GM12878 (cell line): Measurements from ENCODE around the gene SYK. TPM values are rescaled to one million over a fixed set of nuclear protein-coding genes. Genes with fewer than 3 reads are reported as not detected.

Source experiments
- ATAC-seq: fragments of 200-7000 bp; cut with Tn5 transposase; 3 replicates; pipeline ENCODE4 v1.9.1; 2020; ENCODE audit warnings: mild to moderate bottlenecking, moderate library complexity
- BruUV-seq: library from RNA; stranded (reverse); fragments of 400-500 nt; replicated peaks from 2 replicates; lab custom pipeline; 2021; lab: Mats Ljungman, UMichigan
- CTCF ChIA-PET: fragments of 300-600 bp; sonication (Branson Sonifier 250); formaldehyde crosslinking; extraction: SDS; loops from one replicate; lab custom pipeline; 2021; ENCODE audit warnings: inconsistent platforms; lab: Yijun Ruan, JAX
- POLR2A ChIA-PET: fragments of 350-600 bp; formaldehyde crosslinking; extraction: SDS; loops from one replicate; lab custom pipeline; 2021; ENCODE audit warnings: inconsistent platforms; lab: Charles Lee
- RAD21 ChIA-PET: fragments of 300-600 bp; sonication (Branson Sonifier 250); formaldehyde crosslinking; loops from one replicate; lab custom pipeline; 2023; ENCODE audit warnings: antibody characterized with exemption; ENCODE audit not compliant: unreplicated experiment; lab: Charles Lee
- SMC1A ChIA-PET: fragments of 300-600 bp; sonication (Branson Sonifier 250); formaldehyde crosslinking; loops from one replicate; lab custom pipeline; 2023; ENCODE audit not compliant: unreplicated experiment, uncharacterized antibody; lab: Charles Lee
- DNase-seq: peaks from one replicate; pipeline ENCODE4 v3.0.0-alpha.2; 2011; ENCODE audit warnings: low read depth, low spot score
- FAIRE-seq: peaks from 3 replicates; lab custom pipeline; 2011; peaks lifted over from hg19 to GRCh38; lab: Jason Lieb, UNC
- H2AFZ ChIP-seq: 2 replicates; pipeline ENCODE4 v1.6.0; 2011; ENCODE audit warnings: low read depth, low read length, control low read depth; ENCODE audit not compliant: control insufficient read depth
- H3K27ac ChIP-seq: 2 replicates; pipeline ENCODE4 v1.5.1; 2011; ENCODE audit warnings: control low read depth; ENCODE audit not compliant: control insufficient read depth, insufficient read depth
- H3K27me3 ChIP-seq, 2 experiments: replicated peaks in 1 of 2; 2 replicates each; pipeline versions ENCODE4 v1.6.0 to v1.6.1; 2011; ENCODE audit warnings: low read length in 1 of 2; ENCODE audit not compliant: control insufficient read depth in 2 of 2, insufficient read depth in 2 of 2
- H3K36me3 ChIP-seq, 2 experiments: 2 replicates each; pipeline ENCODE4 v1.5.1; 2011; ENCODE audit warnings: low read length in 1 of 2; ENCODE audit not compliant: control insufficient read depth in 2 of 2, insufficient read depth in 2 of 2
- H3K4me1 ChIP-seq: 2 replicates; pipeline ENCODE4 v1.6.1; 2011; ENCODE audit warnings: mild to moderate bottlenecking, low read length, moderate library complexity, mixed read lengths; ENCODE audit not compliant: control insufficient read depth, insufficient read depth
- H3K4me2 ChIP-seq: 2 replicates; pipeline ENCODE4 v1.6.0; 2011; ENCODE audit warnings: control low read depth; ENCODE audit not compliant: control insufficient read depth, insufficient read depth
- H3K4me3 ChIP-seq: fragments of 200-600 bp; sonication (generic); 2 replicates; pipeline ENCODE4 v1.5.1; 2016
- H3K79me2 ChIP-seq: 2 replicates; pipeline ENCODE4 v1.6.0; 2011; ENCODE audit warnings: low read length; ENCODE audit not compliant: control insufficient read depth, insufficient read depth
- H3K9ac ChIP-seq: 2 replicates; pipeline ENCODE4 v1.8.0; 2011; ENCODE audit warnings: low read length, control low read depth, mixed read lengths; ENCODE audit not compliant: control insufficient read depth, insufficient read depth
- H3K9me3 ChIP-seq: replicated peaks from 3 replicates; pipeline ENCODE4 v1.5.1; 2011; ENCODE audit warnings: mild to moderate bottlenecking, low read length; ENCODE audit not compliant: control insufficient read depth, insufficient read depth
- H4K20me1 ChIP-seq: 2 replicates; pipeline ENCODE4 v1.6.0; 2011; ENCODE audit not compliant: control insufficient read depth, insufficient read depth
- ASH2L ChIP-seq: fragments of 300-600, 200-600 bp; sonication (generic); IDR thresholded peaks from 2 replicates; pipeline ENCODE4 v1.6.1; 2017; ENCODE audit warnings: low read depth, mild to moderate bottlenecking, borderline replicate concordance
- ATF7 ChIP-seq: fragments of 450-650 bp; IDR thresholded peaks from 2 replicates; pipeline ENCODE4 v1.6.1; 2016; ENCODE audit warnings: low read depth, mild to moderate bottlenecking
- EZH2 ChIP-seq: IDR thresholded peaks from 2 replicates; pipeline ENCODE4 v1.6.1; 2012; ENCODE audit warnings: low read depth, mild to moderate bottlenecking, control low read depth, inconsistent platforms, low read length, borderline replicate concordance; ENCODE audit not compliant: control insufficient read depth
- HDGF ChIP-seq: fragments of 450-650 bp; IDR thresholded peaks from 2 replicates; pipeline ENCODE4 v1.6.1; 2016; ENCODE audit warnings: antibody characterized with exemption
- NBN ChIP-seq: fragments of 450-650 bp; IDR thresholded peaks from 2 replicates; pipeline ENCODE4 v1.6.1; 2016
- NFYB ChIP-seq: IDR thresholded peaks from 2 replicates; pipeline ENCODE4 v1.6.1; 2011; ENCODE audit warnings: low read depth, mild to moderate bottlenecking, low read length, improper control_type of control experiment, moderate library complexity; ENCODE audit not compliant: insufficient read depth
- NR2F1 ChIP-seq: fragments of 450-650 bp; conservative IDR thresholded peaks from 2 replicates; pipeline ENCODE4 v1.6.1; 2017; ENCODE audit warnings: mild to moderate bottlenecking
- SUPT20H ChIP-seq: IDR thresholded peaks from 2 replicates; pipeline ENCODE4 v1.6.1; 2011; ENCODE audit warnings: low read depth, mild to moderate bottlenecking, low read length, moderate library complexity, borderline replicate concordance; ENCODE audit not compliant: control insufficient read depth
- TBL1XR1 ChIP-seq: IDR thresholded peaks from 2 replicates; pipeline ENCODE4 v1.6.1; 2012; ENCODE audit warnings: low read depth, low read length, improper control_type of control experiment
- WGBS: methylation state at CpG from one replicate; pipeline ENCODE4 v1.1.6; 2016; ENCODE audit warnings: low lambda C conversion rate; ENCODE audit not compliant: insufficient replicate concordance, insufficient coverage; ENCODE audit errors: missing lambda C conversion rate; 5-methylcytosine and 5-hydroxymethylcytosine counted together
- in situ Hi-C: fragments of 300-500 bp; cut with MboI; formaldehyde crosslinking; loops from 9 replicates; pipeline ENCODE4 v1.14.3; 2018; ENCODE audit warnings: mixed read lengths
- intact Hi-C: fragments of 100-400 bp; cut with micrococcal nuclease; formaldehyde crosslinking; loops from one replicate; pipeline ENCODE4 v1.14.2; 2022; ENCODE audit not compliant: unreplicated experiment
- polyA plus RNA-seq, 11 experiments: library from polyadenylated mRNA; depleted of rRNA in 4 of 11; unstranded in 6 of 11; stranded (reverse) in 5 of 11; fragments of >200 nt; fragmentation: Nextera tagmentation in 4 of 11; fragmentation: Illumina TruSeq in 1 of 11; extraction: Ambion mirVana in 4 of 11; extraction: Trizol in 1 of 11; gene quantifications; 1 replicate in 1 of 11; 2 replicates in 10 of 11; pipeline versions ENCODE4 v1.2.1 to v1.2.3, GENCODE V29; 2011 to 2016; ENCODE audit warnings: inconsistent platforms in 2 of 11, missing spikeins in 2 of 11, low read depth in 1 of 11
- total RNA-seq, 4 experiments: library from RNA; depleted of rRNA in 3 of 4; stranded (reverse); fragments of >200 nt in 3 of 4; fragmentation: Illumina TruSeq in 1 of 4; extraction: Trizol in 1 of 4; gene quantifications; 2 replicates each; pipeline versions ENCODE4 v1.2.1 to v1.2.3, GENCODE V29; 2013 to 2021
- TF ChIP-seq, protein P1 (sequence below): IDR thresholded peaks from 2 replicates; pipeline ENCODE4 v1.6.1; 2012; ENCODE audit warnings: low read length, inconsistent platforms
- TF ChIP-seq, protein P2 (sequence below): fragments of 450-650 bp; conservative IDR thresholded peaks from 2 replicates; pipeline ENCODE4 v1.6.1; 2017; ENCODE audit warnings: mild to moderate bottlenecking, moderate library complexity
- TF ChIP-seq, protein P3 (sequence below): IDR thresholded peaks from 2 replicates; pipeline ENCODE4 v1.6.1; 2012; ENCODE audit warnings: low read depth, low read length, improper control_type of control experiment
- TF ChIP-seq, protein P4 (sequence below): fragments of 450-650 bp; IDR thresholded peaks from 2 replicates; pipeline ENCODE4 v1.6.1; 2016; ENCODE audit warnings: mild to moderate bottlenecking
- TF ChIP-seq, protein P5 (sequence below): fragments of 450-650 bp; formaldehyde crosslinking; IDR thresholded peaks from 2 replicates; pipeline ENCODE4 v1.4.0; 2022; ENCODE audit warnings: mild to moderate bottlenecking, moderate library complexity
- TF ChIP-seq, protein P6 (sequence below): IDR thresholded peaks from 2 replicates; pipeline ENCODE4 v1.6.1; 2011; ENCODE audit warnings: low read depth, mild to moderate bottlenecking, low read length, moderate library complexity, borderline replicate concordance; ENCODE audit errors: extremely low read depth

Gene SYK
- total and polyA plus RNA-seq, 10 of the 15 experiments (the other 5 are each of a cell fraction or from before 2014, with no cell fraction given), result 6.5 to 135 (median 68.8) TPM

DNA sequence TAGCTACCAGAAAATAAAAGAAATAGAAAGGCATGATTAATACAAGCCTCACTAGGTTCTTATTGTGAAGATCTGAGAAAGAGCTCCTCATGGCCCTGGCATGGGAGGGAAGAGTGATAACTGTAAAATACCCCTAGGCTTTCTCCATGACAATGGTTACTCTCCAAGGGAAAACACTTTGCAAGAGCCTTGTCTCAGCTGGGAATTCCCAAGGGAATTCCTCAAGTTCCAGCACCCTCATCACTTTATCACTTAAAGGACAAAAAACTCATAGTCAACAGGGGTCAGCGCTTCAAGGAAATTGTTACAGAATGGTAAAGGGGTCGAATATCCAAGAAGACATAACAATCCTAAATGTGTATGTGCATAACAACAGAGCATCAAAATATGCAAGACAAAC is 21.2 kb downstream of the SYK start:
- peaks cover 5% of the 10 kb centered on the region for H3K79me2 ChIP-seq
- ATAC-seq, result no peak
- ChIA-PET CTCF (no interaction called here), SMC1A (interaction anchor here (0.9 kb wide), 1 partner anchor 12 kb away, joined by 3 read pairs; no protein-coding TSS in a partner anchor), POLR2A (no interaction called here), RAD21 (no interaction called here)
- H3K36me3 ChIP-seq, result peaks cover 0 to 8% of the 10 kb centered on the region in 2 experiments; a peak in 2 of 4 replicates
- in situ Hi-C loops (no loop called here), intact Hi-C loops (no loop called here)
- no peaks in the 10 kb centered on the region for H3K27me3 ChIP-seq
- 89% methylated on average over 2 of the region's 2 CpGs for WGBS
- no peak overlapping the region for H2AFZ ChIP-seq
- H3K4me3 ChIP-seq, result no peak overlapping the region
- BruUV-seq, result no TSS peak
- FAIRE-seq, result no peak
- H3K4me1 ChIP-seq, result peaks cover 13% of the 10 kb centered on the region
- H3K9me3 ChIP-seq, result peaks cover 21% of the 10 kb centered on the region; the same call in 2 of the 3 replicates
- H3K9ac ChIP-seq, result no peak overlapping the region
- H3K4me2 ChIP-seq, result no peak overlapping the region
- no peak overlapping the region for H3K27ac ChIP-seq
- DNase-seq, result no peak
- no peaks in the 10 kb centered on the region for H4K20me1 ChIP-seq
- TF ChIP-seq, protein P1, sequence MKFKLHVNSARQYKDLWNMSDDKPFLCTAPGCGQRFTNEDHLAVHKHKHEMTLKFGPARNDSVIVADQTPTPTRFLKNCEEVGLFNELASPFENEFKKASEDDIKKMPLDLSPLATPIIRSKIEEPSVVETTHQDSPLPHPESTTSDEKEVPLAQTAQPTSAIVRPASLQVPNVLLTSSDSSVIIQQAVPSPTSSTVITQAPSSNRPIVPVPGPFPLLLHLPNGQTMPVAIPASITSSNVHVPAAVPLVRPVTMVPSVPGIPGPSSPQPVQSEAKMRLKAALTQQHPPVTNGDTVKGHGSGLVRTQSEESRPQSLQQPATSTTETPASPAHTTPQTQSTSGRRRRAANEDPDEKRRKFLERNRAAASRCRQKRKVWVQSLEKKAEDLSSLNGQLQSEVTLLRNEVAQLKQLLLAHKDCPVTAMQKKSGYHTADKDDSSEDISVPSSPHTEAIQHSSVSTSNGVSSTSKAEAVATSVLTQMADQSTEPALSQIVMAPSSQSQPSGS, result no peak
- no peak for TF ChIP-seq NBN
- TF ChIP-seq EZH2, result no peak
- no peak for TF ChIP-seq NFYB
- TF ChIP-seq, protein P2, sequence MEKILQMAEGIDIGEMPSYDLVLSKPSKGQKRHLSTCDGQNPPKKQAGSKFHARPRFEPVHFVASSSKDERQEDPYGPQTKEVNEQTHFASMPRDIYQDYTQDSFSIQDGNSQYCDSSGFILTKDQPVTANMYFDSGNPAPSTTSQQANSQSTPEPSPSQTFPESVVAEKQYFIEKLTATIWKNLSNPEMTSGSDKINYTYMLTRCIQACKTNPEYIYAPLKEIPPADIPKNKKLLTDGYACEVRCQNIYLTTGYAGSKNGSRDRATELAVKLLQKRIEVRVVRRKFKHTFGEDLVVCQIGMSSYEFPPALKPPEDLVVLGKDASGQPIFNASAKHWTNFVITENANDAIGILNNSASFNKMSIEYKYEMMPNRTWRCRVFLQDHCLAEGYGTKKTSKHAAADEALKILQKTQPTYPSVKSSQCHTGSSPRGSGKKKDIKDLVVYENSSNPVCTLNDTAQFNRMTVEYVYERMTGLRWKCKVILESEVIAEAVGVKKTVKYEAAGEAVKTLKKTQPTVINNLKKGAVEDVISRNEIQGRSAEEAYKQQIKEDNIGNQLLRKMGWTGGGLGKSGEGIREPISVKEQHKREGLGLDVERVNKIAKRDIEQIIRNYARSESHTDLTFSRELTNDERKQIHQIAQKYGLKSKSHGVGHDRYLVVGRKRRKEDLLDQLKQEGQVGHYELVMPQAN, result no peak
- no peak for TF ChIP-seq NR2F1
- no peak for TF ChIP-seq SUPT20H
- no peak for TF ChIP-seq ATF7
- TF ChIP-seq HDGF, result no peak
- TF ChIP-seq, protein P3, sequence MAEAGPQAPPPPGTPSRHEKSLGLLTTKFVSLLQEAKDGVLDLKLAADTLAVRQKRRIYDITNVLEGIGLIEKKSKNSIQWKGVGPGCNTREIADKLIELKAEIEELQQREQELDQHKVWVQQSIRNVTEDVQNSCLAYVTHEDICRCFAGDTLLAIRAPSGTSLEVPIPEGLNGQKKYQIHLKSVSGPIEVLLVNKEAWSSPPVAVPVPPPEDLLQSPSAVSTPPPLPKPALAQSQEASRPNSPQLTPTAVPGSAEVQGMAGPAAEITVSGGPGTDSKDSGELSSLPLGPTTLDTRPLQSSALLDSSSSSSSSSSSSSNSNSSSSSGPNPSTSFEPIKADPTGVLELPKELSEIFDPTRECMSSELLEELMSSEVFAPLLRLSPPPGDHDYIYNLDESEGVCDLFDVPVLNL, result no peak
- TF ChIP-seq, protein P4, sequence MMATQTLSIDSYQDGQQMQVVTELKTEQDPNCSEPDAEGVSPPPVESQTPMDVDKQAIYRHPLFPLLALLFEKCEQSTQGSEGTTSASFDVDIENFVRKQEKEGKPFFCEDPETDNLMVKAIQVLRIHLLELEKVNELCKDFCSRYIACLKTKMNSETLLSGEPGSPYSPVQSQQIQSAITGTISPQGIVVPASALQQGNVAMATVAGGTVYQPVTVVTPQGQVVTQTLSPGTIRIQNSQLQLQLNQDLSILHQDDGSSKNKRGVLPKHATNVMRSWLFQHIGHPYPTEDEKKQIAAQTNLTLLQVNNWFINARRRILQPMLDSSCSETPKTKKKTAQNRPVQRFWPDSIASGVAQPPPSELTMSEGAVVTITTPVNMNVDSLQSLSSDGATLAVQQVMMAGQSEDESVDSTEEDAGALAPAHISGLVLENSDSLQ, result no peak
- no peak for TF ChIP-seq ASH2L
- TF ChIP-seq TBL1XR1, result no peak
- TF ChIP-seq, protein P5, sequence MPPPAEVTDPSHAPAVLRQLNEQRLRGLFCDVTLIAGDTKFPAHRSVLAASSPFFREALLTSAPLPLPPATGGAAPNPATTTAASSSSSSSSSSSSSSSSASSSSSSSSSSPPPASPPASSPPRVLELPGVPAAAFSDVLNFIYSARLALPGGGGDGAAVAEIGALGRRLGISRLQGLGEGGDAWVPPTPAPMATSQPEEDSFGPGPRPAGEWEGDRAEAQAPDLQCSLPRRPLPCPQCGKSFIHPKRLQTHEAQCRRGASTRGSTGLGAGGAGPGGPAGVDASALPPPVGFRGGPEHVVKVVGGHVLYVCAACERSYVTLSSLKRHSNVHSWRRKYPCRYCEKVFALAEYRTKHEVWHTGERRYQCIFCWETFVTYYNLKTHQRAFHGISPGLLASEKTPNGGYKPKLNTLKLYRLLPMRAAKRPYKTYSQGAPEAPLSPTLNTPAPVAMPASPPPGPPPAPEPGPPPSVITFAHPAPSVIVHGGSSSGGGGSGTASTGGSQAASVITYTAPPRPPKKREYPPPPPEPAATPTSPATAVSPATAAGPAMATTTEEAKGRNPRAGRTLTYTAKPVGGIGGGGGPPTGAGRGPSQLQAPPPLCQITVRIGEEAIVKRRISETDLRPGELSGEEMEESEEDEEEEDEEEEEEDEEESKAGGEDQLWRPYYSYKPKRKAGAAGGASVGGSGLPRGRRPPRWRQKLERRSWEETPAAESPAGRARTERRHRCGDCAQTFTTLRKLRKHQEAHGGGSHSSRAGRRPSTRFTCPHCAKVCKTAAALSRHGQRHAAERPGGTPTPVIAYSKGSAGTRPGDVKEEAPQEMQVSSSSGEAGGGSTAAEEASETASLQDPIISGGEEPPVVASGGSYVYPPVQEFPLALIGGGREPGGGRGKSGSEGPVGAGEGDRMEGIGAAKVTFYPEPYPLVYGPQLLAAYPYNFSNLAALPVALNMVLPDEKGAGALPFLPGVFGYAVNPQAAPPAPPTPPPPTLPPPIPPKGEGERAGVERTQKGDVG, result no peak
- TF ChIP-seq, protein P6, sequence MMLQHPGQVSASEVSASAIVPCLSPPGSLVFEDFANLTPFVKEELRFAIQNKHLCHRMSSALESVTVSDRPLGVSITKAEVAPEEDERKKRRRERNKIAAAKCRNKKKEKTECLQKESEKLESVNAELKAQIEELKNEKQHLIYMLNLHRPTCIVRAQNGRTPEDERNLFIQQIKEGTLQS, result no peak
